Left cardiac atrium (tissue), 4 donors: ENCODE measurements around the gene C11orf52. TPM values are rescaled to one million over a fixed set of nuclear protein-coding genes. Genes with fewer than 3 reads are reported as not detected.

ENCODE experiments used
- ATAC-seq, 2 donors: fragments of 200-7000 bp; cut with Tn5 transposase; one replicate each; pipeline ENCODE4 v1.9.1; 2020; ENCODE audit warnings: mild to moderate bottlenecking in 2 of 2, moderate library complexity in 2 of 2
- DNase-seq: peaks from one replicate; pipeline ENCODE4 v3.0.0-alpha.2; 2020
- intact Hi-C, 2 donors: fragments of 100-400 bp; cut with DNase I; formaldehyde crosslinking; loops; one replicate each; pipeline versions ENCODE4 v1.14.1 to v1.15.1; 2022 to 2023
- total RNA-seq, 2 donors: library from RNA; stranded (reverse); fragmentation: NEBNext Ultra II Directional; extraction: Animal tissue kit (Norgen Biotek cat#: 25700); gene quantifications; one replicate each; pipeline ENCODE4 v1.2.1, GENCODE V29; 2021
- donor health status: DM: no; HTN: yes; CAD: no.
- donor health status: DM: no; HTN: yes; CAD: no; lungs with severe emphysema.
- donor health status: DM: yes; HTN: yes; CAD: no.
- donor health status: Dilated cardiomyopathy.

Gene C11orf52
- total RNA-seq, 2 donors from 2014 or later = 1.6 to 3.3 TPM

- DNase-seq (peak; percentile 42), ATAC-seq (peak; percentile 2 to 24)
- intact Hi-C loops = no loop called here
These were observed 7.8 kb upstream of the C11orf52 start for GRCh38 chr11:111910676-111911562.

- ATAC-seq = peak; percentile 82 to 87
- DNase-seq = peak; percentile 90
- intact Hi-C loops = no loop called here
These were observed 6.9 kb upstream of the C11orf52 start, which contains the start of gene CRYAB for GRCh38 chr11:111911563-111912401. Gene CRYAB (minus strand): TSS chr11:111911770. CDS start chr11:111911724, 46 bp downstream.

DNA sequence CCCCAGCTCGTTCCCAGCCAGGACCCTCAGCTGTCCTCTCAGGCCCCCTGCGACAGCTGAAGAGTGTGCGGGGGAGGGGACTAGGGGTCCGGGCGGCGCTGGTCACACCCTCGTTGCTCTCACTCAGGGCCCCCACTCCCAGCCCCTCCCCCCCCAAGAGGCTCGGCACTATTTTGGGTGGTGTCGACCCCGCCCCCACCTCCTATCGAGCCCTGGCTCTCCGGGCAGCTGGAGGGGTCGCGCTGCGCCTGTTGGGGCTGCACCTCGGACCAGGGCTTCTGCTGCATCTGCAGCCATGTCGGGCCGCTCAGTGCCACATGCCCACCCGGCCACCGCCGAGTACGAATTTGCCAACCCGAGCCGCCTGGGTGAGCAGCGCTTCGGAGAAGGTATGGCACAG, 6.2 kb upstream of the C11orf52 start, which contains the start of gene HSPB2:
Gene HSPB2 (plus strand): TSS at position 200 of the 400 bp plus-strand sequence. CDS start 96 bp downstream, at position 296.
- ATAC-seq (peak; percentile 33 to 45), DNase-seq (peak; percentile 61)
- intact Hi-C loops = no loop called here

DNA sequence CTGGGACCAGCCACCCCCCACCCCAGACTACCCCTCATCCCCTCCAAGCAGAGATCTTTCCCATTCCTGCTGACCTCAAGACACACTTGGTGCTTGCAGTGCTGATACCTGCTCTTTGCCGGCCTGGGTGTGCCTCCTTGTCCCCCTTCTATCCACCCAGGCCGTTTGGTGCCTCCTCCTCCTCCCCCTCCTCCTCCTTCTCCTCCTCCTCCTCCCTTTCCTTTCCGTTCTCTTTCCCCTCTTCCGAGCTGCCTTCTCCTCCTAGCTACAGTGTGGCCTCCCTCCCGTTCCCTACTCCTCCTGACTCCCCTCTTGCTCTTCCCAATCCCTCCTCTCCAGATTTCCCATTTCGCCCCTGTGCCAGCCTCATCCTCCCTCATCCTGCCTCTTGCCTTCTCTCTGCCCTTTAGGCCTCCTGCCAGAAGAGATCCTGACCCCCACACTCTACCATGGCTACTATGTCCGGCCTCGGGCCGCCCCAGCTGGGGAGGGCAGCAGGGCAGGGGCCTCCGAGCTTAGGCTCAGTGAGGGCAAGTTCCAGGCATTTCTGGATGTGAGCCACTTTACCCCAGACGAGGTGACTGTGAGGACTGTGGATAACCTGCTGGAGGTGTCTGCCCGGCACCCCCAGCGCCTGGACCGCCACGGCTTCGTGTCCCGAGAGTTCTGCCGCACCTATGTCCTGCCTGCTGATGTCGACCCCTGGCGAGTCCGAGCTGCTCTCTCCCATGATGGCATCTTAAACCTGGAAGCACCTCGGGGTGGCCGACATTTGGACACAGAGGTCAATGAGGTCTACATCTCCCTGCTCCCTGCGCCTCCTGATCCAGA, 5.5 kb upstream of the C11orf52 start:
- peak; percentile 13 to 35 for ATAC-seq
- intact Hi-C loops = no loop called here
- DNase-seq = no peak

DNA sequence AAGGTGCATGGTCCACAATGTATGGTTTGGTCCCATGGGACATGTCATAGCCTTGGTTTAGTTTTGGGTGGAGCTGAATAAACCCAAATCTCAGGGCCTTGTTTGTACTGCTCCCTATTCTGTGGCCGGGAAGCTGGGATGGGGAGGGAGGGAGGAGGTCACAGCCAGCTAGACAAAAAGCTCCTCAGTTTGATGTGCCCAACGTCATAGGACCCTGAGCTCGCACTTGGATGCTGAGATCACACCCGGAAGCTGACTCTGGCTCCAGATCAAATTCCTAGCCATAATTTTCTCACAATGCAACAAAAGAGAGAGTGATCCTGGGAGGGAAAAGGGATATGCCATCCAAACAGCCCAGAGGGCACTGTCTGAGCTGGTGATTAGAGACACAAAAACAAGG, 4.7 kb upstream of the C11orf52 start:
- peak; percentile 75 for DNase-seq
- ATAC-seq = peak; percentile 10 to 48
- intact Hi-C loops = no loop called here

DNA sequence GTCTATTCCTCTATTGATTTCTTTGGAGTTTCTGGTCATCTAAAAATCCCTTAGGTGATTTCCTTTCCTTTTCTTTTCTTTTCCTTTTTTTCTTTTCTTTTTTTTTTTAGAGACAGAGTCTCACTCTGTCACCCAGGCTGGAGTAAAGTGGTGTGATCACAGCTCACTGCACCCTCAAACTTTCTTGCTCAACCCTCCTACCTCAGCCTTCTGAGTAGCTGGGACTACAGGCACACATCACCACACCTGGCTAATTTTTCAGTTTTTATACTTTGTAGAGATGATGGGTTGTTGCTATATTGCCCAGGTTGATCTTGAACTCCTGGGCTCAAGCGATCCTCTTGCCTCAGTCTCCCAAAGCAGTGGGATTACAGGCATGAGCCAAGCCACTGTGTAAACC, 1.9 kb upstream of the C11orf52 start:
- no peak for ATAC-seq
- intact Hi-C loops = no loop called here
- DNase-seq = no peak

DNA sequence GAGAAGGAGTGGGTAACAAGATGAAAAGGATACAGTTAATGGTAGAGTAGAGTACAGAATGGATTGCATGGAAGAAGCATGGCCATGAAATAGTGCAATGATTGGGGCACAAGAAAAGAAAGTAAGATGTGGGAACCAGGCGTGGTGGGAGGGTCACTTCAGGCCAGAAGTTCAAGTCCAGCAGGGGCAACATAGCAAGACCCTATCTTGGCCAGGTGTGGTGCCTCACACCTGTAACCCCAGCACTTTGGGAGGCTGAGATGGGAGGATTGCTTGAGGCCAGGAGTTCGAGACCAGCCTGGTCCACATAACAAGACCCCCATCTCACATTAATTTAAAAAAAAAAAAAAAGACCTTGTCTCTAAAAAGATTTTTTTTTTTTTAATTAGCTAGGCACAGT, 1.4 kb upstream of the C11orf52 start:
- intact Hi-C loops = no loop called here
- DNase-seq (no peak), ATAC-seq (no peak)

GRCh38 chr11:111917788-111918187, 925 bp upstream of the C11orf52 start:
- no peak for ATAC-seq
- DNase-seq = no peak
- intact Hi-C loops = no loop called here

GRCh38 chr11:111920908-111921307, 2.2 kb downstream of the C11orf52 start:
- ATAC-seq = no peak
- intact Hi-C loops = no loop called here
- no peak for DNase-seq

DNA sequence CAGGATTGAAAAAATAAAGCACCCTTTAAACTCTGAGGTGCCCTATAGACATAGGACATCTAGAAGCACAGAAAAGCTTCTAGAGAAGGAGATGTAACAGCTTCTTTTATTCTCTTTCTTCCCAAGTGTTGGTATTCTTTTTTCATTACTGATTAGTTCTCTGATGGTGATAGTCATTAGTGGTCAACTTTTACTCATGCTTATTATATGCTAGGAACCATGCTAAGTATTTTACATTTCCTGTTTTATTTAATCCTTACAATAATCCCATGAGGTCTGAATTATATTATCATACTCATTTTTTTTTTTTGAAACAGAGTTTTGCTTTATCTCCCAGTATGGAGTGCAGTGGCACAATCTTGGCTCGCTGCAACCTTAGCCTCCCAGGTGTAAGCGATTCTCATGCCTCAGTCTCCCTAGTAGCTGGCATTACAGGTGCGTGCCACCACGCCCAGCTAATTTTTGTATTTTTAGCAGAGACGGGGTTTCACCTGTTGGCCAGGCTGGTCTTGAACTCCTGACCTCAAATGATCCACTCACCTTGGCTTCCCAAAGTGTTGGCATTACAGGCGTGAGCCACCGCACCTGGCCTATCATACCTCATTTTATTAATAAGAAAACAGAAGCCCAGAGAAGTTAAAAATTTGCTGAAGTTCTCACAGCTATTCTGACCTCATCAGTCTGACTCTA, 3.0 kb downstream of the C11orf52 start:
- ATAC-seq = no peak
- intact Hi-C loops = no loop called here
- DNase-seq = no peak

- ATAC-seq (peak in 1 of 2 donors; percentile 23), DNase-seq (no peak)
- intact Hi-C loops = no loop called here
These were observed 4.1 kb downstream of the C11orf52 start for GRCh38 chr11:111922803-111923202.

DNA sequence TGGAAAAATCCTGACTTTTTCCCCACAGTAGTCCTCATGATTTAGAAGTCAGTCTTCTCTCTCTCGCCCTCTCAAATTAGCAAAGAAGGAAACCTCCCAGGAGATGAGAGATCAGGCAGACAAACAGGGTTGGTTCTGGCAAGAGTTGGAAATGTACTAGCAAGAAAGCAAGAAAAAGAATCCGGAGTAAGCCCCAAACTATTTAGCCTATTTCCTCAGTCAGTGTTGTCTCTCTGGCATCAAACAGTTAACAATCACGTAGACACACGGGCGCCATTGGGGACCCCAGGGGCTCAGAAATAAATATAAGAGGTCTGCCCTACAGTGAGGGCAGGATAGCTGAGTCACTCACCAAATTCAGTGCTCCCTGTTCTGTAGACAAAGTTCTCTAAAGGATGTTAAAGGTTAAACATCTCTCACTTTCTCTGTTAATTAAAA, 4.7 kb downstream of the C11orf52 start:
- ATAC-seq (peak in 1 of 2 donors; percentile 2), DNase-seq (no peak)
- intact Hi-C loops = no loop called here

DNA sequence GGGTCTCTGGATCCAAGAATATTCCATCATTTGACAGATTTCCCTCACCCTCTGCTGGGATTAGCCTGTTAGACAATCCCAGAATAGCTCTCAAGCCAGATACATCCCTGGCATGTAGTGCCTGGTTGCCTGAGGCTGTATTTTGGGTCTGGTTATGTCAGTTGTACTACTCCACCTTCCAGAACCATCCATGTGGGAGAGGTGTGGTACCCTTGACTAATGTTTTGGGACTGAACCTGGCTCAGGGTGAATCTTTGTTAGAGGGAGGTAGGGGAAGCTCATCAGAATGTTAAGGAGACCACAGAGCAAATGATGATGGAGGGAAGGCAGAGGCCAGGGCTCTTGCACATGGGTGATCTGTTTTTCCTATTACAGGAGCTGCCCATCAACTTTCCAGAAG, 5.2 kb downstream of the C11orf52 start:
- ATAC-seq (no peak), DNase-seq (no peak)
- intact Hi-C loops = no loop called here

DNA sequence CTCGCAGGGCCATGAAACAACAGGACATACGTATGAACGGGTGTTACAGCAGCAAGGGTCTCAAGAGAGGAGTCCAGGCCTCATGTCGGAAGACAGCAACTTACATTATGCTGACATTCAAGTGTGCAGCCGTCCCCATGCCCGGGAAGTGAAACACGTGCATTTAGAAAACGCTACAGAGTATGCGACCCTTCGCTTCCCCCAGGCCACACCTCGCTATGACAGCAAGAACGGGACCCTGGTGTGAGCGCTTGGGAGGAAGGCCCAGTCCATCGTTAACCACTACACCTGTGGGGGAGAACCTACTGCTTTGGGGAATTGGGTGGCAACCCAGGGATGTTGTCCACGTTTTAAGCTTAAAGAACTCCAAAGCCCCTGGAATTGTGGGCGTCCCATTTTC, 7.2 kb downstream of the C11orf52 start:
- intact Hi-C loops = no loop called here
- DNase-seq = no peak
- ATAC-seq = no peak

- ATAC-seq (peak; percentile 95 to 96), DNase-seq (peak; percentile 97)
- intact Hi-C loops = no loop called here
These were observed 8.0 kb downstream of the C11orf52 start for GRCh38 chr11:111926505-111927391.

- no peak for ATAC-seq
- intact Hi-C loops = loop anchor here (5.0 to 10.0 kb wide), 3 partner anchors 52 to 56 kb away; partner anchors contain the start of genes CFAP68 (in 2 of the 2), FDXACB1 (in 2 of the 2) and ALG9 (in 1 of the 2)
These were observed 11.8 kb downstream of the C11orf52 start for GRCh38 chr11:111930472-111930871.

DNA sequence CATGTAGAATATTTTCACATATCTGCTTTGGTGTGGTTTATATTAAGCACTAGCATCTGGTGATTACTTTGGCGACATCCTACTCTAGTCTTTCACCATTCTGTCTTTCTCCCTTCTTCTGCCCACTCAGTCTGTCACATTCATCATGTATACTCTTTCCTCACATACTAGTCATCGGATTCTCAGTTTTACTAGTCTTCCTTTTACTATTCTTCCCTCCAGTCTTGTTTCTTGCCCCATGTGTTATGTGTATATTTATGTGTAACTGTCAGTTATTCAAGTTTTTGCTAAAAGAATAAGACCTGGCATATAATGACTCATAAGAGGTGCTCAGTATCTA, 13.9 kb downstream of the C11orf52 start:
- ATAC-seq (no peak), DNase-seq (no peak)
- intact Hi-C loops = loop anchor here (5.0 to 10.0 kb wide), 3 partner anchors 50 to 58 kb away; partner anchors contain the start of genes CFAP68 (in 2 of the 2), FDXACB1 (in 2 of the 2) and ALG9 (in 1 of the 2)

More at GRCh38 chr11:111930472-111930871, 11.8 kb downstream of the C11orf52 start:
- no peak for DNase-seq
